HFFc6 (cell line): Measurements from ENCODE around the gene BCO2. TPM values are rescaled to one million over a fixed set of nuclear protein-coding genes. Genes with fewer than 3 reads are reported as not detected.
"Not testable (repeated sequence)": the region's sequence is repeated elsewhere in the genome, so short reads cannot be mapped to it uniquely, and the experiment has no call there.

ENCODE experiments used
- DNase-seq: peaks from one replicate; pipeline ENCODE4 v3.0.0-alpha.2; 2018
- H3K27ac Mint-ChIP-seq: 2 replicates; pipeline ENCODE4 v1.8.0; 2020; ENCODE audit warnings: mild to moderate bottlenecking, mixed read lengths
- H3K27me3 Mint-ChIP-seq: 2 replicates; pipeline ENCODE4 v1.8.0; 2021; ENCODE audit warnings: mild to moderate bottlenecking, moderate library complexity, mixed read lengths; ENCODE audit not compliant: insufficient read depth
- H3K36me3 Mint-ChIP-seq: 2 replicates; pipeline ENCODE4 v1.8.0; 2021; ENCODE audit warnings: low read depth, mixed read lengths
- H3K4me1 Mint-ChIP-seq: 2 replicates; pipeline ENCODE4 v1.8.0; 2020; ENCODE audit warnings: low read depth, mixed read lengths
- H3K4me3 Mint-ChIP-seq: 2 replicates; pipeline ENCODE4 v1.8.0; 2020; ENCODE audit warnings: mild to moderate bottlenecking, moderate library complexity, mixed read lengths
- H3K9me3 Mint-ChIP-seq: 2 replicates; pipeline ENCODE4 v1.8.0; 2020; ENCODE audit warnings: mild to moderate bottlenecking, mixed read lengths
- total RNA-seq, 6 experiments: library from RNA; stranded (reverse); fragmentation: NEBNext Ultra II Directional; extraction: Animal tissue kit (Norgen Biotek cat#: 25700); gene quantifications; 2 replicates in 1 of 6; 3 replicates in 5 of 6; pipeline ENCODE4 v1.2.3, GENCODE V29; 2021
- TF ChIP-seq, protein P1 (sequence below): fragments of 200-600 bp; sonication (generic); IDR thresholded peaks from 2 replicates; pipeline ENCODE4 v1.5.0; 2021; ENCODE audit warnings: antibody characterized with exemption, mild to moderate bottlenecking

The BCO2 gene
- total RNA-seq, 6 experiments from 2014 or later: 0.83 to 2.0 (median 1.3) TPM

DNA sequence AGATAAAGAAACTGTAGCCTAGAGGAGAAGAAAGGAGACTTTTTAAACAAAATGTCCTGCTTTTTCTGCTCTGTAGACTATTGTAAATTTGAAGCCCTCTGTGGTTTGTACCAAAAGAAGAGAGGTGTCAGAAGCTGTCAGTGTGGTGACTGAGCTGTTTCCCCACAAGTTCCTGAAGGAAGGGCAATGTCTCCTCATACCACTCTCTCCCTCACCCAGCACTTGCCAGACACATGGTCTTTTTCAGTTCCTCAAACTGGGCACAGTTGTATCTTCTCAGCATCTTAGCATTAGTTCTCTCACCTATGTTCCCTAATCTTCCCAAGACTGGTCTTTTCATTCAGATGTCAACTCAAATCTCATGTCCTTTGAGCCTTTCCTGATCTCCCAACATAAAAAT, 4.3 kb downstream of the BCO2 start:
- no peak overlapping the region for H3K4me3 Mint-ChIP-seq
- no peak for DNase-seq
- TF ChIP-seq, protein P1, sequence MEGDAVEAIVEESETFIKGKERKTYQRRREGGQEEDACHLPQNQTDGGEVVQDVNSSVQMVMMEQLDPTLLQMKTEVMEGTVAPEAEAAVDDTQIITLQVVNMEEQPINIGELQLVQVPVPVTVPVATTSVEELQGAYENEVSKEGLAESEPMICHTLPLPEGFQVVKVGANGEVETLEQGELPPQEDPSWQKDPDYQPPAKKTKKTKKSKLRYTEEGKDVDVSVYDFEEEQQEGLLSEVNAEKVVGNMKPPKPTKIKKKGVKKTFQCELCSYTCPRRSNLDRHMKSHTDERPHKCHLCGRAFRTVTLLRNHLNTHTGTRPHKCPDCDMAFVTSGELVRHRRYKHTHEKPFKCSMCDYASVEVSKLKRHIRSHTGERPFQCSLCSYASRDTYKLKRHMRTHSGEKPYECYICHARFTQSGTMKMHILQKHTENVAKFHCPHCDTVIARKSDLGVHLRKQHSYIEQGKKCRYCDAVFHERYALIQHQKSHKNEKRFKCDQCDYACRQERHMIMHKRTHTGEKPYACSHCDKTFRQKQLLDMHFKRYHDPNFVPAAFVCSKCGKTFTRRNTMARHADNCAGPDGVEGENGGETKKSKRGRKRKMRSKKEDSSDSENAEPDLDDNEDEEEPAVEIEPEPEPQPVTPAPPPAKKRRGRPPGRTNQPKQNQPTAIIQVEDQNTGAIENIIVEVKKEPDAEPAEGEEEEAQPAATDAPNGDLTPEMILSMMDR: no peak
- peaks cover 5% of the 10 kb centered on the region; the same call in 1 of the 2 replicates for H3K36me3 Mint-ChIP-seq
- H3K27ac Mint-ChIP-seq: no peak overlapping the region
- peaks cover 21% of the 10 kb centered on the region for H3K4me1 Mint-ChIP-seq
- H3K27me3 Mint-ChIP-seq: no peaks in the 10 kb centered on the region
- no peaks in the 10 kb centered on the region for H3K9me3 Mint-ChIP-seq

DNA sequence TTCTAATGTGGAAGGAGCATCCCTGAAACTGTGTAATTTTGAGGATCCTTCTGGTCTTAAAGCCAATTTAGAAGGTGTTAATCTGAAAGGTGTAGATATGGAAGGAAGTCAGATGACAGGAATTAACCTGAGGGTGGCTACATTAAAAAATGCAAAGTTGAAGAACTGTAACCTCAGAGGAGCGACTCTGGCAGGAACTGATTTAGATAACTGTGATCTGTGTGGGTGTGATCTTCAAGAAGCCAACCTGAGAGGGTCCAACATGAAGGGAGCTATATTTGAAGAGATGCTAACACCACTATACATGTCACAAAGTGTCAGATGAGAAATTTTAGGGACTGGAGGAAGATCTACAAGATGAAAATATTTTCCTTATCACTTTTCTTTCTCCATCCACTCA, 7.6 kb downstream of the BCO2 start:
- no peaks in the 10 kb centered on the region for H3K4me1 Mint-ChIP-seq
- no peaks in the 10 kb centered on the region for H3K9me3 Mint-ChIP-seq
- no peak for DNase-seq
- TF ChIP-seq, protein P1: no peak
- H3K4me3 Mint-ChIP-seq: no peak overlapping the region
- peaks cover 5% of the 10 kb centered on the region; the same call in 1 of the 2 replicates for H3K36me3 Mint-ChIP-seq
- H3K27ac Mint-ChIP-seq: no peak overlapping the region
- peaks cover 4% of the 10 kb centered on the region; the same call in 1 of the 2 replicates for H3K27me3 Mint-ChIP-seq

DNA sequence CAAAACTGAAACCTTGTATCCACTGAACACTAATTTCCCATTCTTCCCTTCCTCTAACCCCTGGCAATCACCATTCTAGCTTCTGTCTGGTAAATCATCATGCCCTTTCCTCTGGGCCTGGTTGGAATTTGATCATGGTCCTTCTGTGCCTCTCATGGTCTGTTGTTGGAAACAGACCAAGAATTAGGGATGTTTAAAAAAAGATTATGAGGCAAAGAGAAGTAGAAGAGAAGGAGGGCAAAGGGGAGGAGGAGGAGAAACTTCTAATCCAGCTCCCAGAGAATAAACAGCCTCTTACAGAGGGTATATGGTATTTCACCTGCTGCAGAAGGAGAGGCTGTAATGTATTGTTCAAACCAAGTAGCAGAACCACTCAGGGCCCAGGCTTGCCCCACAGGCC, 10.6 kb downstream of the BCO2 start:
- TF ChIP-seq, protein P1: no peak
- no peak overlapping the region for H3K27ac Mint-ChIP-seq
- no peaks in the 10 kb centered on the region for H3K9me3 Mint-ChIP-seq
- no peak for DNase-seq
- peaks cover 4% of the 10 kb centered on the region; the same call in 1 of the 2 replicates for H3K27me3 Mint-ChIP-seq
- H3K4me3 Mint-ChIP-seq: no peak overlapping the region
- H3K4me1 Mint-ChIP-seq: no peaks in the 10 kb centered on the region
- H3K36me3 Mint-ChIP-seq: peaks cover 5% of the 10 kb centered on the region; the same call in 1 of the 2 replicates

DNA sequence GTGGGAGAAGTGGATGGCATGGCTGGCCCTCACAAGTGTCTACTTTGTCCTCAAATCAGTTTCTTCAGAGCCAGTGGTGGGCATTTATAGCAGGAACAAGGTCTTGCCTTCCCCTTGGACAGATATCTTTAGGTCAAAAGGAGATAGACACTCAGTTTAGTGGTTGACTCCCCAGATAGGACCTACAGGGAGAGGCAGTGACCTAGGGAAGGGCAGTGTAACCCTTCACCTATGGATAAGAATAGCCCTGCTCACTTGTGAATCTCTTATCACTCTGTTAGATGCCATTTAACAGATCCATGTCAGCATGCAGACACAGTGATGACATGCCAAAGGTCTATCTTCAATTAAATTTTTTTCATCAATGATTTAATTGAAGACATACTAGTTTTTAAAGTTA, 11.0 kb downstream of the BCO2 start:
- Mint-ChIP-seq H3K27me3 (peaks cover 4% of the 10 kb centered on the region; the same call in 1 of the 2 replicates), H3K4me1 (no peaks in the 10 kb centered on the region), H3K9me3 (no peaks in the 10 kb centered on the region), H3K4me3 (no peak overlapping the region), H3K27ac (no peak overlapping the region), H3K36me3 (peaks cover 5% of the 10 kb centered on the region; the same call in 1 of the 2 replicates)
- DNase-seq: no peak
- TF ChIP-seq, protein P1: no peak

DNA sequence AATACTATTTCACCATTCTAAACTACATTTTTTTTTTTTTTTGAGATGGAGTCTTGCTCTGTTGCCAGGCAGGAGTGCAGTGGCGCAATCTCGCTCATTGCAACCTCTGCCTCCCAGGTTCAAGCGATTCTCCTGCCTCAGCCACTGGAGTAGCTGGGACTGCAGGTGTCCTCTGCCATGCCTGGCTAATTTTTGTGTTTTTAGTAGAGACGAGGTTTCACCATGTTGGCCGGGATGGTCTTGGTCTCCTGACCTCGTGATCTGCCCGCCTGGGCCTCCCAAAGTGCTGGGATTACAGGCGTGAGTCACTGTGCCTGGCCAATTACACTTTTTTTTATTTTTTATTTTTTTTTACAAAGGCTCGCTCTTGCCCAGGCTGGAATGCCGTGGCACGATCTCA, 19.8 kb downstream of the BCO2 start:
- not testable (repeated sequence) for H3K27ac Mint-ChIP-seq

DNA sequence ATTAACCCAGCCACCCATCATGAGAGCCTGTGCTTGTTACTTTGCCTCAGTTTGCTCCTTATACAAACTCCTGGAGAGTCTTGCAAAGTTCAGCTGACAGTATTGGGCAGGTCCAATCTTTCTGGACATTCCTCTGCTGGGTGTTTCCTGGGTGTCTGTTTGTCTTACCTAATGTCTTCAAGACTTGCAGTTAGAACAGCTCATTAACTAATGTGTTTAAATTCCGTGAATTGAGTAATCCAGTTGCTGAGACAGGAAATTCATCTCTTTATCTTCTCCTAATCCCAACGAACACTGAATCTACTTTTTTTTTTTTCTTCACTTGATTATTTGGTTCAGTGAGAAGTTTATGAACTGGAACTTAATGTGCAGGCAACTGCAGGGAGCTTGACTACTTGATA, 20.6 kb downstream of the BCO2 start:
- peak overlapping the region; percentile 67 for H3K4me3 Mint-ChIP-seq
- TF ChIP-seq, protein P1: no peak
- peak overlapping the region; percentile 12 for H3K27ac Mint-ChIP-seq
- no peaks in the 10 kb centered on the region for H3K36me3 Mint-ChIP-seq
- H3K9me3 Mint-ChIP-seq: no peaks in the 10 kb centered on the region
- H3K4me1 Mint-ChIP-seq: peaks cover 11% of the 10 kb centered on the region
- DNase-seq: no peak
- H3K27me3 Mint-ChIP-seq: peaks cover 2% of the 10 kb centered on the region; the same call in 1 of the 2 replicates

More for the DNA sequence above, 19.8 kb downstream of the BCO2 start:
- not testable (repeated sequence) for H3K9me3 Mint-ChIP-seq, H3K27me3 Mint-ChIP-seq, DNase-seq, H3K4me3 Mint-ChIP-seq, H3K36me3 Mint-ChIP-seq
- peaks cover 11% of the 10 kb centered on the region for H3K4me1 Mint-ChIP-seq
